Measurements from ENCODE around the gene CARD11.

GRCh38 chr7:2990949-2991470, 52.7 kb downstream of the CARD11 start:
- no peak for TF ChIP-seq POLR2A (IDR thresholded peaks at IDR 0.05)
- TF ChIP-seq, protein P1, sequence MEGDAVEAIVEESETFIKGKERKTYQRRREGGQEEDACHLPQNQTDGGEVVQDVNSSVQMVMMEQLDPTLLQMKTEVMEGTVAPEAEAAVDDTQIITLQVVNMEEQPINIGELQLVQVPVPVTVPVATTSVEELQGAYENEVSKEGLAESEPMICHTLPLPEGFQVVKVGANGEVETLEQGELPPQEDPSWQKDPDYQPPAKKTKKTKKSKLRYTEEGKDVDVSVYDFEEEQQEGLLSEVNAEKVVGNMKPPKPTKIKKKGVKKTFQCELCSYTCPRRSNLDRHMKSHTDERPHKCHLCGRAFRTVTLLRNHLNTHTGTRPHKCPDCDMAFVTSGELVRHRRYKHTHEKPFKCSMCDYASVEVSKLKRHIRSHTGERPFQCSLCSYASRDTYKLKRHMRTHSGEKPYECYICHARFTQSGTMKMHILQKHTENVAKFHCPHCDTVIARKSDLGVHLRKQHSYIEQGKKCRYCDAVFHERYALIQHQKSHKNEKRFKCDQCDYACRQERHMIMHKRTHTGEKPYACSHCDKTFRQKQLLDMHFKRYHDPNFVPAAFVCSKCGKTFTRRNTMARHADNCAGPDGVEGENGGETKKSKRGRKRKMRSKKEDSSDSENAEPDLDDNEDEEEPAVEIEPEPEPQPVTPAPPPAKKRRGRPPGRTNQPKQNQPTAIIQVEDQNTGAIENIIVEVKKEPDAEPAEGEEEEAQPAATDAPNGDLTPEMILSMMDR (IDR thresholded peaks at IDR 0.05), result no peak
- no peak for TF ChIP-seq EP300 (IDR thresholded peaks at IDR 0.05; ENCODE audit: low read depth)
- TF ChIP-seq POLR2AphosphoS5 (IDR thresholded peaks at IDR 0.05), result no peak
